Pancreas (tissue), 10 donors: ENCODE data around the gene RAB3GAP1. TPM values are rescaled to one million over a fixed set of nuclear protein-coding genes. Genes with fewer than 3 reads are reported as not detected.

Experiments
- ATAC-seq, 4 donors: fragments of 200-7000 bp; cut with Tn5 transposase; one replicate each; pipeline versions ENCODE4 v1.8.0 to v1.9.1; 2020; ENCODE audit warnings: mild to moderate bottlenecking in 4 of 4, moderate library complexity in 4 of 4
- DNase-seq, 6 donors: peaks; one replicate each; pipeline ENCODE4 v3.0.0-alpha.2; 2020
- FAIRE-seq: peaks from 2 replicates; lab custom pipeline; 2012; peaks lifted over from hg19 to GRCh38; lab: Jason Lieb, UNC
- H3K27ac ChIP-seq, 4 donors: fragments of 200-600 bp; sonication (generic); 1 replicate in 3 of 4; 2 replicates in 1 of 4; pipeline versions ENCODE4 v1.5.0 to v1.8.0; 2020
- H3K27me3 ChIP-seq, 4 donors: fragments of 200-600 bp; one replicate each; pipeline ENCODE4 v1.8.0; 2021
- H3K36me3 ChIP-seq, 3 donors: fragments of 200-600 bp; sonication (generic) in 1 of 3; one replicate each; pipeline versions ENCODE4 v1.5.0 to v1.8.0; 2020 to 2021
- H3K4me1 ChIP-seq, 3 donors: fragments of 200-600 bp; one replicate each; pipeline ENCODE4 v1.8.0; 2021
- H3K4me3 ChIP-seq, 4 donors: fragments of 200-600 bp; sonication (generic) in 2 of 4; one replicate each; pipeline versions ENCODE4 v1.5.0 to v1.8.0; 2020 to 2021
- H3K9me3 ChIP-seq, 4 donors: fragments of 200-600 bp; one replicate each; pipeline ENCODE4 v1.8.0; 2021
- WGBS, 2 donors: extraction: QIAGEN DNeasy Blood & Tissue Kit; methylation state at CpG; one replicate each; pipeline ENCODE4 v1.1.7; 2013; 5-methylcytosine and 5-hydroxymethylcytosine counted together
- intact Hi-C, 3 donors: fragments of 100-400 bp; cut with DNase I; formaldehyde crosslinking; loops; one replicate each; pipeline versions ENCODE4 v1.11.1 to v1.14.2; 2022
- polyA plus RNA-seq, 2 donors: library from polyadenylated mRNA; stranded (reverse); fragments of 200-250 nt; gene quantifications; one replicate each; pipeline ENCODE4 v1.2.3, GENCODE V29; 2013
- total RNA-seq, 6 donors: library from RNA; stranded (reverse); fragmentation: NEBNext Ultra II Directional in 4 of 6; extraction: Animal tissue kit (Norgen Biotek cat#: 25700) in 4 of 6; gene quantifications; one replicate each; pipeline versions ENCODE4 v1.2.1 to v1.2.4, GENCODE V29; 2021 to 2023
- TF ChIP-seq, protein P1 (sequence below), 4 donors: fragments of 200-600 bp; sonication (generic) in 3 of 4; IDR thresholded peaks; one replicate each; pipeline versions ENCODE4 v1.5.0 to v1.8.0; 2021; ENCODE audit warnings: antibody characterized with exemption in 4 of 4
- donor health status: healthy with polysubstance abuse.
- donor health status: DM: no; HTN: no; CAD: no; lungs with moderate emphysema.
- donor health status: DM: no; HTN: no; CAD: no.
- donor health status: control.
- donor health status: control.
- donor health status: Bipolar disorder and iron deficiency.
- donor health status: DM: yes; HTN: yes; CAD: no.
- donor health status: DM: no; HTN: no; CAD: no.
- donor health status: DM: no; HTN: no; CAD: no.
- donor health status: DM: yes; HTN: yes; CAD: no.

The RAB3GAP1 gene
- total and polyA plus RNA-seq, 8 donors, result 10.3 to 25.5 (median 22.3) TPM

DNA sequence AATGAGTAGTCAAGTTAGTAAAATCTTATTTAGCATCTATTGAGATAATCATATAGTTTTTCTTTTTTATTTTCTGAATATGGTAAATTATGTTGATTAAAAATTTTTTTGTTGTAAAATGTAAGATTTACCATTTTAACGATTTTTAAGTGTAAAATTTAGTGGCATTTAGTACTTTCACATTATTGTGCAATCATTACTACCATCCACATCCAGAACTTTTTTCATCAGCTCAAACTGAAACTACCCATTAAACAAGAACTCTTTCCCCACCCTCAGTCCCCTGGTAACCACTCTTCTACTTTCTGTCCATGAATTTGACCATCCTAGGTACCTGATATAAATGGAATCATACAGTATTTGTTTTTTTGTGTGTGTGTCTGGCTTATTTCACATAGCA, 11.1 kb downstream of the RAB3GAP1 start:
- H3K36me3 ChIP-seq, result peaks cover 0 to 12% (median 4%) of the 10 kb centered on the region in 3 donors
- no peak overlapping the region for H3K4me3 ChIP-seq
- TF ChIP-seq, protein P1, sequence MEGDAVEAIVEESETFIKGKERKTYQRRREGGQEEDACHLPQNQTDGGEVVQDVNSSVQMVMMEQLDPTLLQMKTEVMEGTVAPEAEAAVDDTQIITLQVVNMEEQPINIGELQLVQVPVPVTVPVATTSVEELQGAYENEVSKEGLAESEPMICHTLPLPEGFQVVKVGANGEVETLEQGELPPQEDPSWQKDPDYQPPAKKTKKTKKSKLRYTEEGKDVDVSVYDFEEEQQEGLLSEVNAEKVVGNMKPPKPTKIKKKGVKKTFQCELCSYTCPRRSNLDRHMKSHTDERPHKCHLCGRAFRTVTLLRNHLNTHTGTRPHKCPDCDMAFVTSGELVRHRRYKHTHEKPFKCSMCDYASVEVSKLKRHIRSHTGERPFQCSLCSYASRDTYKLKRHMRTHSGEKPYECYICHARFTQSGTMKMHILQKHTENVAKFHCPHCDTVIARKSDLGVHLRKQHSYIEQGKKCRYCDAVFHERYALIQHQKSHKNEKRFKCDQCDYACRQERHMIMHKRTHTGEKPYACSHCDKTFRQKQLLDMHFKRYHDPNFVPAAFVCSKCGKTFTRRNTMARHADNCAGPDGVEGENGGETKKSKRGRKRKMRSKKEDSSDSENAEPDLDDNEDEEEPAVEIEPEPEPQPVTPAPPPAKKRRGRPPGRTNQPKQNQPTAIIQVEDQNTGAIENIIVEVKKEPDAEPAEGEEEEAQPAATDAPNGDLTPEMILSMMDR (IDR thresholded peaks at IDR 0.05), result no peak
- FAIRE-seq (no peak), DNase-seq (no peak), ATAC-seq (no peak)
- no peak overlapping the region for H3K27ac ChIP-seq
- H3K9me3 ChIP-seq, result no peaks in the 10 kb centered on the region
- H3K4me1 ChIP-seq, result peaks cover 0 to 5% (median 0%) of the 10 kb centered on the region in 3 donors
- WGBS, 2 donors, result 92 to 93% methylated on average over 1 of the region's 1 CpG
- intact Hi-C loops, result no loop called here
- no peaks in the 10 kb centered on the region for H3K27me3 ChIP-seq

DNA sequence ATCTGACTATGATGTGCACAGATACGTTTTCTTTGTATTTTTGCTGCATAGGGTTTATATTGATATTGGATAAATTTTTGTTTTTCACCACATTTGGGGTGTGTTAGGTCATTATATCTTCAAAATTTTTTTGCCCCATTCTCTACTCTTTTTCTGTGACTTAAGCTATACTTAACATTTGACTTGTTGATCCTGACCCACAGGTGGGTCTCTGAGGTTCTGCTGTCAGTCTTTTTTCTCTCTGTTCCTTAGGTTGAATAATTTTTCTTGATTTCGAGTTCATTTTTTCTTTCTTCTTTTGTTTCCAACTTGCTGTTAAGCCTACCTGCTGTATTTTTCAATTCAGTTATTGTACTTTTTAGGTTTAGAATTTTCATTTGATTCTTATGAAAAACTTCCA, 12.1 kb downstream of the RAB3GAP1 start:
- H3K9me3 ChIP-seq, result no peaks in the 10 kb centered on the region
- peaks cover 0 to 5% (median 0%) of the 10 kb centered on the region in 3 donors for H3K4me1 ChIP-seq
- TF ChIP-seq, protein P1 (IDR thresholded peaks at IDR 0.05), result no peak
- no peak for DNase-seq
- FAIRE-seq, result no peak
- no peak overlapping the region for H3K4me3 ChIP-seq
- H3K27ac ChIP-seq, result no peak overlapping the region
- 96 to 99% methylated on average over 2 of the region's 2 CpGs for WGBS, 2 donors
- peaks cover 0 to 12% (median 4%) of the 10 kb centered on the region in 3 donors for H3K36me3 ChIP-seq
- ATAC-seq, result no peak
- H3K27me3 ChIP-seq, result no peaks in the 10 kb centered on the region
- intact Hi-C loops, result no loop called here

DNA sequence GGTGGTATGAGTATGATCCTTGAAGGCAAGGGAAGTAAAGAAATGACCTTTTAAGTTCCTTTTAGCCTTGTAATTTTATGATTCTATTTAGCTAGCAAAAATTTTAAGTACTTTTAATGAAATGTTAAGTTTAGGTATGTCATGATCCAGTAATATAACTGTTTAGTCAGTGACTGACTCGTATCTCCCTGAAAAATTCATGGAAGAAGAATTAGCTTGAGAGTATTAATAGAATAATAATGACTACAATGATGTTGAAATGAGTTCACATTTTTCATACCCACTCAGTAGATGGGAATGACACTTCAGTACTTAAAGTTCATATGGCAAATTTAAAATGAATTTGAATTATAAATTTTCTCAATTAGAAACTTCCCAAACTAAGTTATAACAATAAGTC, 14.6 kb downstream of the RAB3GAP1 start:
- intact Hi-C loops, result no loop called here
- ATAC-seq (no peak), DNase-seq (no peak), FAIRE-seq (no peak)
- Histone ChIP-seq H3K27ac (no peak overlapping the region), H3K4me3 (no peak overlapping the region), H3K27me3 (no peaks in the 10 kb centered on the region), H3K4me1 (peaks cover 0 to 5% (median 0%) of the 10 kb centered on the region in 3 donors), H3K9me3 (no peaks in the 10 kb centered on the region), H3K36me3 (no peaks in the 10 kb centered on the region)
- 77 to 88% methylated on average over 1 of the region's 1 CpG for WGBS, 2 donors
- TF ChIP-seq, protein P1 (IDR thresholded peaks at IDR 0.05), result no peak

DNA sequence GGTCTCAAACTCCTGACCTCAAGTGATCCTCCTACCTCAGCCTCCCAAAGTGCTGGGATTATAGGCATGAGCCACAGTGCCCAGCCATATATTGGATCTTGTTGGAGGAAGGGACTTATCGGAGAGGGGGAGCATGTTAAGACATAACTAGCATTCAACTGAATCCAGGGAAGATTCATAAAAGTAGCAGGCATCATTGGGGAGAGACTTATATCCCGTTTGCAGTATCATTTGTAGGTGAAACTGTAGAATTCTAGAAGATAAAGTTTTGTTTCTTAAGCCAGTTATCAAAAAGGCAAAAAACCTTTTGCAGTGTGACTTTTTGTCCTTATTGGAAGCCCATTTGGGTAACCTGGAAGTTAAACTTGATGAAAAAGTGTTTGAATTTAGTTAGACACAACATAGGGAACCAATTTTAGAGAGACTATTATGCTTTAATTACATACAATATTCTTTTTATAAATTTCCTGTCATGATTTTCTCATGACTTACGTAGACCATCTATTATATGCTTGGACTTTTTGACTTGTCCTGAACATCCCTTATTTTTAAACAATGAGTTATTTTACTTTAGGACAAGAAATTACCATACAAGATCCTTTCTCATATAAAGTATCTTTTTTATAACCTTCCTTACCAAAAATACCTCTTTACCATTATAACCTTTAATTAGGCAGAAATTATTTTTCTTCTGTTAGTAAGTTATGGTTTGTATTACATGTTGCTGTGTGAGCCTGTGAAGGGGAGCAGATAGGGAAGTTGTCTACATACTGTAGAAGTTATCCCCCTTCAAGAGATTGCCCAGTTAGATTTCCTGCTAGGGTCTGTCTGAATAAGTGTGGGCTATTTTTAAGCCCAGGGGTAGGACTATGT, 20.3 kb downstream of the RAB3GAP1 start:
- DNase-seq (no peak), FAIRE-seq (no peak), ATAC-seq (no peak)
- Histone ChIP-seq H3K36me3 (no peaks in the 10 kb centered on the region), H3K4me1 (peaks cover 0 to 8% (median 0%) of the 10 kb centered on the region in 3 donors), H3K9me3 (no peaks in the 10 kb centered on the region), H3K4me3 (no peak overlapping the region), H3K27ac (no peak overlapping the region), H3K27me3 (no peaks in the 10 kb centered on the region)
- intact Hi-C loops, result no loop called here
- TF ChIP-seq, protein P1 (IDR thresholded peaks at IDR 0.05), result no peak
- WGBS, 2 donors, result 99% methylated on average over 3 of the region's 3 CpGs

DNA sequence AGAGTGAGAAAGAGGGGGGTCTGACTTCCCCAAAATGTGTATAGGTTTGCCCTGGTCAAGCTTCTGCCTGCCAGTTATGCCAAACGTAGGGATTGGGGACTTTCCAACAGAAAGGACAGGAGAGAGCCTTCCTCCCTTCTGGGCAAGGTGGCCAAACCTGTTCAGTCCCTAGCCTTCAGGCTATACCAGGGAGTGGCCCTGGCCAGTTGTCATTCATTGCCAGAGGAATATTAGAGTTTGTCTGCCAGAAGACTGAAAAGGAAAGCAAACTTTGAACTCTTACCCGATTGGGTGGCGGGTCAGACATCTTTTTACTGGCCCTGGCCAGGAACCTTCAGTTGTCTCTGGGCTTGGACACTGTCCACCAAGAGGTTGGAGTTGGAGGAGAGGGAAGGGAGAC, 22.1 kb downstream of the RAB3GAP1 start:
- DNase-seq (no peak), FAIRE-seq (no peak)
- intact Hi-C loops, result no loop called here

More for the DNA sequence above, 22.1 kb downstream of the RAB3GAP1 start:
- no peak overlapping the region for H3K27ac ChIP-seq
- H3K4me1 ChIP-seq, result peaks cover 0 to 8% (median 0%) of the 10 kb centered on the region in 3 donors
- 40 to 51% methylated on average over 3 of the region's 3 CpGs for WGBS, 2 donors
- H3K4me3 ChIP-seq, result no peak overlapping the region
- ATAC-seq, result peak; percentile 58 to 92 (median 80)
- no peaks in the 10 kb centered on the region for H3K9me3 ChIP-seq
- no peaks in the 10 kb centered on the region for H3K27me3 ChIP-seq
- no peaks in the 10 kb centered on the region for H3K36me3 ChIP-seq
- TF ChIP-seq, protein P1 (IDR thresholded peaks at IDR 0.05), result no peak
